Measurements from ENCODE around the gene PDE3B.

DNA sequence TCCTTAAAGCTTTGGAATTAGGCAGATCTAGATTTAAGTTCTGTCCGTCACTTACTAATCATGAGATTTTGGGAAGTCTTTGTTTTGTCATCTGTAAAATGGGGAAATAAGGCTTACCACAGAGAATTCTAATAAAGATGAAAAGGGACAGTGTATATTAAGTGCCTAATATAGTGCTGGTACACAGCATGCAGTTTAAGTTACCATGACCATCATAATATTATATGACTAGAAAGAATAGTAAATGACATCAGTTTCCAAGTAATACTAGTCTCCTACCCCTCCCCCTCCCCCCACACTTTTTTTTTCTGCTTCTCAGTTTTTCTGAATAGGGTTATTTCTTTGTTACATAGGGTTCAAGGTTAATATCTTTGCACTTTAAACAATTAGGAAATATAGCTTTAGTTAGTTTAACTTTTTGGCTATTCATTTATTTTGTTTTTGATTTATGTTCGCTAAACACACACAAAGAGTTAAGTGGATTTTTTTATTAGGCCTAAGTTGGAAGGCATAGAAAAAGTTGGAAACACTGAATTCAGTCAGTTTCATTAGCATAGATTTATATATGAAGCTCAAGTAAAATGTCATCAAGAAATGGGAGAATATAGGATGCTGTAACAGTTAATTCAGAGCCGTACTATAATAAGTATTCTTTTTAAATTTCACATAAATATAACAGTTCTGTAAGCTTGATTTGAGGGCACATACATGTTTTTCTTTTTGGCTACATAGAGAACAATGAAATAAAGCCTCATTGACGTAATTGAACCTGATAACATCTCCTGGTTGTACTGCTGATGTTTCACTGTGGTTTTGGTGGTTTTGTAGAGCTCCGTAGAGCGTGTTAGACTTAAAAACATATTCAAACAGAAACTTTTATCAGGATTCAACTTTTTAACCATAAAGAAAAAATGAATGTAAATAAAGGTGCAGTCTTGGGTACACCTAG, 121.2 kb downstream of the PDE3B start:
- TF ChIP-seq, protein P1, sequence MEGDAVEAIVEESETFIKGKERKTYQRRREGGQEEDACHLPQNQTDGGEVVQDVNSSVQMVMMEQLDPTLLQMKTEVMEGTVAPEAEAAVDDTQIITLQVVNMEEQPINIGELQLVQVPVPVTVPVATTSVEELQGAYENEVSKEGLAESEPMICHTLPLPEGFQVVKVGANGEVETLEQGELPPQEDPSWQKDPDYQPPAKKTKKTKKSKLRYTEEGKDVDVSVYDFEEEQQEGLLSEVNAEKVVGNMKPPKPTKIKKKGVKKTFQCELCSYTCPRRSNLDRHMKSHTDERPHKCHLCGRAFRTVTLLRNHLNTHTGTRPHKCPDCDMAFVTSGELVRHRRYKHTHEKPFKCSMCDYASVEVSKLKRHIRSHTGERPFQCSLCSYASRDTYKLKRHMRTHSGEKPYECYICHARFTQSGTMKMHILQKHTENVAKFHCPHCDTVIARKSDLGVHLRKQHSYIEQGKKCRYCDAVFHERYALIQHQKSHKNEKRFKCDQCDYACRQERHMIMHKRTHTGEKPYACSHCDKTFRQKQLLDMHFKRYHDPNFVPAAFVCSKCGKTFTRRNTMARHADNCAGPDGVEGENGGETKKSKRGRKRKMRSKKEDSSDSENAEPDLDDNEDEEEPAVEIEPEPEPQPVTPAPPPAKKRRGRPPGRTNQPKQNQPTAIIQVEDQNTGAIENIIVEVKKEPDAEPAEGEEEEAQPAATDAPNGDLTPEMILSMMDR (conservative IDR thresholded peaks at IDR 0.05), result no peak
- TF ChIP-seq ZFX (IDR thresholded peaks at IDR 0.05), result no peak
